ENCODE data around the gene RUNX2.

Gene RUNX2

DNA sequence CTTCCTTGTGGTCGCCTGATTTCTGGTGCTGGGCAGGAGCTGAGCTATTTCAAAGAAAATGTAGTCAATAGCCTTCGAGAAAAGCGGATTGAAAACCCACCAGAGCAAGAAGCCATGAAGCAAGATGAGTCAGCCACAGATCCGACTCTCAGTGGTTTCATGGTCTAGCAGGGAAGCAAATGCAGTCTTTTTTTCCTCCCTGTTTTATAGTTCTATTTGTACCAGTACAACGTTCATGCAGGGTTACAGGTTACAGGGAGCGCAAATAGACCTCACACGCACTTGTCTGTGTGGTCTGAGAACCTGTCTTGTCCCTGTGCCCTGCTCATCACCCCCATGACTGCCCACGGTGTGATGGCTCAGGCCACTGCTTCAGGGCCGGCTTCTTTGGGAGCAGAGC is 359.4 kb downstream of the RUNX2 start:
- DNase-seq = no peak

DNA sequence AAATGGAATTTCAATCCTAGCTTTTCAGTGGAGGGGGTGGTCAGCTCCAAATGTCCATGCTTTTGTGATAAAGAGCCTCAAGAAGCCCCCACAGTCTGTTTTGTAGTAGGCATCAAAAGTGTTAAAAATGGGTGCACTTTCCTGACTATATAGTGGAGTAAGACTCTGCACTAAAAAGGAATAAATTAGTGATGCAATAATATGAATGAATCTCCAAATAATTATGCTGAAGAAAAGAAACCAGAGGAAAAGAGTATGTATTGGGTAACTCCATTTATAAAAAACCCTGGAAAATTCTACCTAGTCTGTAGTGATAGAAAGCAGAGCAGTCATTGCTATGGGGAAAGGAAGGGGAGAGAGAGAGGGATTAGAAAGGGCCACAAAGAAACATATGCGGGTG is 360.1 kb downstream of the RUNX2 start:
- no peak for DNase-seq

DNA sequence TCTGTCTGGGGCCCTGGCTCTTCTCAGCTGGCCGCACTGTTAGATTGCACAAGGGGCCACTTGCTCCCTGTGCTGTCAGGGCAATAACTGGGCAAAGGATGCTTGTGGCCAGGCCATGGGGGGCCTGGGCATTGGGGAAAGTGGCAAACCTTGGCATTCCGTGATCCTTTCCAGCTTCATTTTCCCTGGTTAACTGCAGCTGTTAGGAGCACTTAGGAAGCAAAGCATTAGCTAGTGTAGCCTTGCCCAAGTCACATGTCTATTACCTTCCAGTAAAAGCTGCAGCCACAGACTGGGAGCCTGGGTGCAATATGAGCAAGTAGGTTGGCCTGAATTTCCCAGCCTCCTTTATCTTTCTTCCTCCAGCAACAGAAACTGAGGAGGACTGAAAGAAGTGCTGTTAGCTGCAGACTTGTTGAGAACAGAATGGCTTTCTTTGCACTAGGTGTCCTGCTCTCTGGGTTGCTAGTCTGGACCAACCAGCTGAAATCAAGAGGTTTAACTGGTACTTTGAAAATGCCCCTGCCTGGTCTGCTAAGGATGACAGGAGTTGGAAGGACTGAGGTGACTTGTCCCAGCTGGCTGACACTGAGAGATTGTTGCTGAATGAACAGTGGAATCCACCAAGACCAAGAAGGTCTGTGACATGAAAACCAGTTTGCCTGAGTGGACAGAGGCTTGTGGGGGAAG is 361.9 kb downstream of the RUNX2 start:
- DNase-seq = no peak

DNA sequence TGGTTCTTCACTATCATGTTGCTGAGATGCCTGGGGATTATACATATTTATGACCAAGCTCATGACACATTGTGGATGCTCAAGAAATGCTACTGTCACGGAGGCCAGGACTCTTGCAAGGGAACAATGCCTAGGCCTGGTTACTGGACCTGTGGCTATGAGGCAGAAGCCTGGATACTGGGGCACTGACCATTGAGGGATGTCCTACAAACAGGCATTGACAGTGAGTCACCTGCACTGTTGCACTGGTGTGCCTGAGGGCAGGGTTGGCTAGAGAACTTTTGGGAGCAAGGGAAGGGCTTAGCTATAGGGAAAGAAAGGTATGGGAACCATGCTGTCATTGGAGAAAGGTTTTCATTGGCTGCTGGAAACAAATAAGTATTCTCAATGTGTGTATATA is 362.7 kb downstream of the RUNX2 start:
- DNase-seq = no peak

DNA sequence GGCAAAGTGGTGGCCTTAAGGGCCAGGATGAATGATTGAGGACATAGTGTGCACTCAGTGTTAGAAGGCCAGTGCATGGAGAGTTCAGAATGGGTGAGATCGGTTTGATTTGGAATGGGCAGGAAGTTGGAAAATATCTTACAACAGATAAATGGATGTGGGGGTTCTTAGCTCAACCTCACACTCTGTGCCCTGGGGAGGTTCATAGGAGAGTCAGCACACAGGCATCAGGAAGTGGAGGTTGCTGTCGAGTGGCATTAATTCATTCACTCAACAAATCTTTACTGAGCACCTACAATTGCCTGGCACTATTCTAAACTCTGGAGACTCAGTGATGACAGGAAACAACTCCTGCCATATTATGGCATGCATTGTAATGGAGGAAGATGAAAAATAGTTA is 363.3 kb downstream of the RUNX2 start:
- DNase-seq = no peak

DNA sequence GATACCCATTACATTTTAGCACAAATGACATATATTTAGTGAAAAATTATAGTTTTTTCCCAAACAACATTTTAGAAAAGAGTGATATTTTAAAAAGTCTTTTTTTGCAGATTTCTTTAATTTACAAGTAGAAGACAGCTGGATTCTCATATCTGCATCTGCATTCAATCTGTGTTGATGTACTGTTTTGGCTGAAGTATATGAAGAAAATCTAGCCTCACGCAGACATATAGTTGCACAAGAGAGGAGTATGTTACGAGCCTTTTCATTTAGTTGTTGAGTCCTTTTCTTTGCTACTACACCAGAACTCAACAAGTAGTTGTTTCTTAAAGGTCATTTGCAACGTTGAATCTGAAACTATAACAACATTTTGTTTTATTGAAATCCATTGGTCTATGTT is 363.9 kb downstream of the RUNX2 start:
- DNase-seq = no peak

DNA sequence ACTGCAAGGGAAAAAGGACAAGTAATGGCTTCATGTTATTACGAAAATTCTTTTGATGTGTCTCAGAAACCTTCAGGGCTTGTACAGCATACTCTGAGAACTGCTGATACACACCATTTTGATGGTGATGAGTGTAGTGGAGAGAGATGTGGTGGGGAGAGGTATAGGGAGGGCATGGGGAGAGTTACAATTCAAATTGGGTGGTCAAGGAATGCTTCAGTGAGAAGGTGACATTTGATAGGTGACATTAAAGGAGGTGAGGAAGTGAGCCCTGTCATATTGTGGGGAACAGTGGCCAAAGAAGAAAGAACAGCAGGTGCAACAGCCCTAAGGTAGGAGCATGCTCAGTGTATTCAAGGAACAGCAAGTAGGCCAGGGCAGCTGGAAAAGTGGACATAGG is 368.6 kb downstream of the RUNX2 start:
- DNase-seq = no peak

DNA sequence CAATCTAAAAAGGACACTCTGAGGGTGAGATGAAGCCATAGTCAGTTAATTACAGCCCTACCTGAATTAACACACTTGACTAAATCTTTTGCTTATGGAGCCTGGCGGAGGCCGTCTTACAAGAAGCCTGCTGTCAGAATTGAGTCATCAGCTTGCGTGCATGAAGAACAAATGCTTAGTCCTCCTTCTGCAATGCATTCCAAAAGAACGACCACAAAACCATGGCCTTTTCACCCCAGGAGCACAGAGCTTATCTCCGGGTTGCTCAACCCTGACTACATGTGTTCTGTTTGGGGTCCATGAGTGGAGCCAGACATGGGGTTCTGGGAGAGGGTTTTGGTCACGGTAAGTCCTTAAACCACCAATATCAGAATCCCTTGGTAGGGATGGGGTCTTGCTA is 369.5 kb downstream of the RUNX2 start:
- DNase-seq = no peak

DNA sequence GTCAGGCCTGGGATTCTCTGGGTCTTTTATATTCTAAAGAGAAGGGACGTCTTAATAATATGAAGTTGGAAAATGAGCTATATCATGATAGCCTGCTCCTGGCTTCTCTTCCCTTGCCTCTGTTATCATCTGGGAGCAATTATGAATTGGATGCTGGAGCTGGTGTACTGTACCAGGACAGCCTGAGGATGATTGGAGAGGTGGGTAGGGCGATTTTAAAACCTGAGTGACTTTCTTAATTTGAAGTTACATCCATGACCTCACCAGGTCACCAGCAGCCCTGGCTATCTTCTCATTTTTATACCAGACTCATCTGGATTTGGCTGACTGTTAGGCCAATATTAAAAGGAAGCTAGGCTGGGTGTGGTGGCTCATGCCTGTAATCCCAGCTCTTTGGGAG is 369.9 kb downstream of the RUNX2 start:
- DNase-seq = no peak

DNA sequence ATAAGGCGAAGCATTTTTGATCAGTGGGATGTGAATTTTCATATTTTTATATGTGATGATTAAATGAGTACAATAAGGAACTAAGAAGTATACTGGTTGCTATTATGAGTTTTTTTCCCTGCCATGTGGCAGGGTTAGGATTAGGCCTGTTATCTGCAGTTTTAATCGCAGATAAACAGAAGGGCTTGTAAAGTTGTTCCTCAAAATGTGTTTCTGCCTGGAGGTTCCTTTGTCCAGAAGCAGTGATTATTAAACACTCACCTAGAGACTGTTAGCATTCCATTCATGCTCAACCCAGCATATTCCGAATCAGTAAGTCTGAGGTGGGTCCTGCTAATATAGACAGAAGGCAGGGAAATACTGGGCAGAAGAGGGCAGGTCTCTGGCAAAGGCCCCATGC is 371.5 kb downstream of the RUNX2 start:
- DNase-seq = no peak

DNA sequence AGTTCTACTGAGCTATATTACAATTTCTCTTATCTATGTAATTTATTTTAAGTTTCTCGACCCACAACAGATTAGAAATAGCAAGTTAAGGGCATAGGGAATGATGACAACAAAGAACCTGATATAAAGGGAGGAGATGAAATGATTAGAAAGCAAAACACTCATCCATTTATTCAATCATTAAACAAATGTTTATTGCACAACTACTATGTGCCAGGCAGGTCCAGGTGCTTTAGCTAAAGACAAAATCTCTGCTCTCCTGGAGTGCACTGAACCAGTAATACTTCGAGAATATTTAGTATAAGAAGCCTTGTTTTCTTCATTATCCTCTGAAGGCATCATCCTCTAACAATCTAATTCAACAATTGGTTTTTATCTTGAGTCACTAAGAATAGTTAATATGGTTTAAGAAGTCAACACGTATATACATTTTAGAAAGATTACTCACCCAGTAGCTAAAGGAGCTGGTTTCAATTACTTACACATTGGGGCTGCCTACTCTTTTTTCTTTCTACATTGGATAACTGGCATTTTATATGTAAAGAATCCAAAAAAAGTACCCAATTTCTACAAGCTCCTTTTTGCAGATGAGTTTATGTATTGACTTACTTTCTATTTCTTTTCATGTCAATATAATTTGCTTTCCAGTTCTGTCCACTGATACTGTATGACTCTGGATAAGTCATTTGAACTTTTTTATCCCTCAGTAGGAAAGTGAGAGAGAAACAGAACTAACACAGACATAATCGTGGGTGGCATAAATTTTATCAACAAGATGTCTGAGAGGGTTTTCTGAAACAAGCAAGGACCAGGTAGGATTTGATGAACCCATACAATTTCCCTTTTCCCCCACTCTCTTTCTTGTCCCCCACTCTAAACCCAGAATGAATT is 375.0 kb downstream of the RUNX2 start:
- DNase-seq = no peak

DNA sequence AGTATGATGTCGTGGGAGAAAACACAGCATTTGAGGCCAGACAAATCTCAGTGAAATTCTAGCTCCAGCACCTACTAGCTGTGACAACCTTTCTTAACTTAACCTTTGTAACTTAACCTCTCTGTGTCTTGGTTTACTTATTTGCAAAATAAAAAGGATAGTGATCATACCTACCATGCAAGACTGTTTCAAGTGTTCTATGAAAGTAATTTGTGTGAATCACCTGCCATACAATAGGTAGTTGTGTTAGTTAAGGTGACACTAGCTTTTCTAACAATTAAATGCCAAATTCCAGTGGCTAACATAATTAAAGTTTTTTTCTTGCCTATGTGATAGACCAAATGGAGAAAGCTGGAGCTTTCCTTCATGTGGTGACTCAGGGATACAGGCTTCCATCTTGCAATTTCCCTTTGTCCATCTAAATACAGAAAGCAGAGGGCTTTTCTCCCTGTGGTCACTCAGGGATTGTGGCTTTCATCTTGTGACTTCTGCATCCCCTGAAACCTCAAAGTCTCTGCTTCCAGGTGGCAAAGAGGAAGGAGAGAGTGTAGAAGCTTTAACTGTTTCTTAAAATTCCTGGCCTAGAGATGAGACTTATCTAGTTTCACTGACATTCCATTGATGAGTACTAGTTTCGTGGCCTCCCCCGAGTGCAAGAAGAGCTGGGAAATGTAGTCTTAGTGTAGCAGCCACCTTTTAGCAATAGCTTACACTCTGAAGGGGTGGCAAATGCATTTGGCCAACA is 376.1 kb downstream of the RUNX2 start:
- no peak for DNase-seq

DNA sequence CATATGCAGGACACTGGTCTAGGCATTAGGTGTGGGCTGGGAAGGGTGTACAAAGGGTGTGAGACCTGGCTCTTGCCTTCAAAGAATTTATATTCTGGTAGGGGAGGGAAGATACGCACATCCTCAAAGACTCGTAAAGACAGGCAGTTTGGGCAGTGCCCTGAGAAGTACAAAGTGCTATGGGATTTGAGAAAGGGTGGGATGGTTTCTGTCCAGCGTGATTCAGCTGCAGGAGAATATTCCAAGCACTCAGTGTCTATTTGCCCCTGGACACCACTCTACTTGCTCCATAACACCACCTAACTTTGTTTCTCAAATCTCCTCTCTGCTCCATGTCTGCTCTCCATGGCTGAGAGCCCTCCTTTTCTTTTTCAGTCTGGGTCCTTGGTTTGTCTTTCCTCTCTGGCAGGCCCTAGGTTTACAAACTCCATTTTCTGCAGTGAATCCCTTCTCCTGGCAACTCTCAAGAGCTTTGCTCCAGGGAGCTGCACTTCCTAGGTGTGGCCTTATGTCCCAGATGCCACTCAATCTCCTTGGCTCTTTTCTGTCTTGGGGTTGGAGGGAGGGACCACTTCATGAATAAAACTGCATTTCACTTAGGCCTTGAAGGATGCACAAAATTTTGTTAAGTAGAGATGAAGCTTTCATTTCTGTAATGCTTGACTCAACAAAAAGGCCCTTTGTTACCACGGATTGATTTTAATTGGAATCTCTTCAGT is 377.2 kb downstream of the RUNX2 start:
- DNase-seq = no peak

DNA sequence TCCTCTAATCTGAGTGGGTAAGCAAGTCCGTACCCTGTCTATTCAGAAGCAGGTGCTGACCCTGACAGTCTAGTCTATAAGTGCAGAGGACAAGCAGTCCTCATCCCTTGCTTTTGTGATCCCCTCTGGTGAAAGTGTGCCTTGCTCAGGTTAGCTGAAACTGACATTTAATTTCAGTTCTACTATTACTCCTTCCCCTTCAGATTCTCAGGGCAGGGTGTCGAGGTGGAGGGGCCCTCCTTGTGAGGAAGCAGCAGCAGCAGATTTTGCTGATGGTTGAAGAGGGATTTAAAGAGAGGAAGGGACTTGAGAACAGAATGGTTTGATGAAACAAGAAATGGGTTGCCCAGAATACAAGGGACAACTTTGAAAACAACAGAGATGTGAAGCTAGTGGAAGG is 378.2 kb downstream of the RUNX2 start:
- DNase-seq = no peak

DNA sequence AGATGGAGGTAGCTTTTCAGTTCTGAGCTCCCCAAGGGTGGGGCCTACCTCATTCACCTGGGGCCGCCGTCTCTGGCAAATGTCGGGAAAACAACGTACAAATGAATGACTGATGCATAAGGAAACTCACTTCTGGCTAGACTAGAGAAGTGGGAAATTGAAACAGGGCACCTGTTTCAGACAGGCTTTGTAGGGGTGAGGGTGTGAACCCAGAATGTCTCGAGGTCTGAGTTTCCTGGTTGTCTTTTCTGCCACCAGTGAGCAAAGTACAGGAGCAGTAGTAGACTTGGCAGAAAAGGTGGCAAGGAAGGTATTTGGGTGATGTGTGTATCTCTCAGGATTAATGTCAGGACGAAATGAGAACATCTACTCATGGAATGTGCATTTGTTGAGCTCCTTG is 379.0 kb downstream of the RUNX2 start:
- DNase-seq = no peak

DNA sequence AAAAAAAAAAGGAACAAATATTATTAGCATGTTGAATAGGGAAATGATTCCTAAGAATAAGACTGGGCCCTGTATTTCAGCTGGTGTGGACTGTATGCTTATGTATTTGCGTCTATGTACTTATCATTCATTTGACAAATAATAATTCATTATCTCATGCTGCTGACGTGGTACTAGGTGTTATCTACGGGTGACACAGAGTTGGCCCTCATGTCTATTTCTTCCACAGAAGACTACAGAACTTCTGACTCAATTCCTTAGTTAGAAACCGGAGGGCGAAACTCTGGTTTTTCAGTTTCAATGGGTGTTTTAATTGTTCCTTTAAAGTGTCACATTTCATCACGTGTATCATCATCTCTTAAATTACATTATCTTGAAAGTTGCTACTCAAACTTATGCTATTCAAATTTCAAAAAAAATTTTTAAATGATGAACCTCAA is 381.7 kb downstream of the RUNX2 start:
- no peak for DNase-seq

DNA sequence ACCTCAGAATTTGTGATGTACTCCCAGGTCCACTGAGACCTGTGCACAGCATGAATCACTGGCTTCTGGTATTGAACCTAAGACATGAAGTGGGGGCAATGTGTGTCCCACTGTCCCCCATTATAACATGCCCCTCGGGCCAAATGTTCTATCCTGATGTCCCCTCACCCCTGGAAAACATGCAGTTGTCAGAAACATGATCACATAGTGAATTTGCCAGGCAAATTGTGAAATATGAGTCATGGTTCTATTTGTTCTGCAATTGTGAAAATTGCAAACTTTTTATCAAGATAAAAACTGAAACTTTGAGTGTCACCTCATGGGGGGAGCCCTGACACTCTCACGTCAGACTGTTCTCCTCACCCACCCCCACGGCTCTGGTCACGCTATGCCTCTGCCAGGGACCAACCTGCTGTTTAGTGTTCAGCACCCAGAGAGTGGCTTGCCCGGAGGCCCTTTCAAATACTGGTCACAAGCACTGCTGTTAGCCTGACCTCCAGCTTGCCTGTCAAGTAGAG is 382.2 kb downstream of the RUNX2 start:
- DNase-seq = peak; percentile 40 to 50

DNA sequence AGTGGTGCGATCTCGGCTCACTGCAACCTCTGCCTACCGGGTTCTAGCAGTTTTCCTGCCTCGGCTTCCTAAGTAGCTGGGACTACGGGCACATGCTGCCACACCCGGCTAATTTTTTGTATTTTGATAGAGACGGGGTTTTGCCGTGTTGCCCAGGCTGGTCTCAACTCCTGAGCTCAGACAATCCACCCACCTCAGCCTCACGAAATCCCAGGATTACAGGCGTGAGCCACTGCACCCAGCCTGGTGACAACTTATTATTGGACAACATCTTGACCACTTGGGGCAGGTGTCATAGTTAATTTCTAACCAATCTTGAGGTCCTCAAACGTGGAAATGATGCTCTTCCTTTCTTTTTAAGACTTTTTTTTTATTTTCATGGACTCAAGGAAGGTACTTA is 383.9 kb downstream of the RUNX2 start:
- no peak for DNase-seq

DNA sequence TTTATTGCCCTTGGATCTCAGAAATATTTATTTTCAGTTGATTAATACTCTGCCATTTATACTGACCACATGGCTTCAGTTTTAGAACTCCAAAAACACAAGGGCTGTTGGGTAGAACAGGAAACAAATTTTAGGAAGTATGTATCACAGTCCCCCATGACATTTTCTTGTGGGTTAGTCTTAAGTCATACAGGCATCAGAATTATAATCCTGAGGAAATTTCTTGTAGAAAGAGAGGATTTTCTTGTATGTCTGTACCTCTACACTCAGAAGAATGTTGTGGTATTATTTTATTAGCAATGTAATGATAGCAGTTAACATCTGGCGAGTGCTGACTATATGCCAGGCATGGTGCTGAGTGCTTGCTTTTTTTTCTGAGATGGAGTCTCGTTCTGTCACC is 384.7 kb downstream of the RUNX2 start:
- DNase-seq = no peak

Data from activated CD4-positive, alpha-beta T cell treated with anti-CD3 and anti-CD28 coated beads, Interleukin-2, amount 50 U/mL, for 4 hours (primary cell).